Smooth muscle cell (in vitro differentiated cells): ENCODE results near the gene NHERF2. TPM values are rescaled to one million over a fixed set of nuclear protein-coding genes. Genes with fewer than 3 reads are reported as not detected.
A peak's percentile ranks its signal among the peaks of the same experiment; 100 is the strongest.

ENCODE experiments used
- DNase-seq: peaks from one replicate; lab custom pipeline; 2025; ENCODE audit not compliant: unreplicated experiment; lab: John Stamatoyannopoulos, UW
- H2AFZ ChIP-seq: fragments of 200-600 bp; sonication (generic); 2 replicates; pipeline ENCODE4 v1.6.0; 2016; ENCODE audit warnings: antibody characterized with exemption, low read depth, mild to moderate bottlenecking
- H3F3A ChIP-seq: fragments of 200-600 bp; sonication (generic); 2 replicates; pipeline ENCODE4 v1.6.0; 2017; ENCODE audit warnings: antibody characterized with exemption, low read depth
- H3K27ac ChIP-seq: fragments of 200-600 bp; sonication (generic); 2 replicates; pipeline ENCODE4 v1.5.1; 2016; ENCODE audit warnings: low read depth, mild to moderate bottlenecking
- H3K27me3 ChIP-seq: fragments of 200-600 bp; sonication (generic); 2 replicates; pipeline ENCODE4 v1.6.1; 2016; ENCODE audit warnings: low read depth, mild to moderate bottlenecking
- H3K36me3 ChIP-seq: fragments of 200-600 bp; sonication (generic); 2 replicates; pipeline ENCODE4 v1.5.1; 2016; ENCODE audit warnings: low read depth
- H3K4me1 ChIP-seq: fragments of 200-600 bp; sonication (generic); 2 replicates; pipeline ENCODE4 v1.5.1; 2016; ENCODE audit warnings: low read depth
- H3K4me2 ChIP-seq: fragments of 200-600 bp; sonication (generic); 2 replicates; pipeline ENCODE4 v1.6.0; 2016; ENCODE audit warnings: mild to moderate bottlenecking
- H3K4me3 ChIP-seq: fragments of 200-600 bp; sonication (generic); 2 replicates; pipeline ENCODE4 v1.5.1; 2016; ENCODE audit warnings: mild to moderate bottlenecking
- H3K79me2 ChIP-seq: fragments of 200-600 bp; sonication (generic); 2 replicates; pipeline ENCODE4 v1.6.0; 2016; ENCODE audit warnings: low read depth, mild to moderate bottlenecking
- H3K9ac ChIP-seq: fragments of 200-600 bp; sonication (generic); 2 replicates; pipeline ENCODE4 v1.6.0; 2016; ENCODE audit warnings: low read depth
- H3K9me3 ChIP-seq: fragments of 200-600 bp; sonication (generic); replicated peaks from 2 replicates; pipeline ENCODE4 v1.5.1; 2016; ENCODE audit warnings: low read depth
- H4K20me1 ChIP-seq: fragments of 200-600 bp; sonication (generic); 2 replicates; pipeline ENCODE4 v1.6.0; 2016; ENCODE audit warnings: low read depth
- WGBS: methylation state at CpG from one replicate; pipeline ENCODE4 v1.1.7; 2016; ENCODE audit warnings: low lambda C conversion rate; 5-methylcytosine and 5-hydroxymethylcytosine counted together
- polyA plus RNA-seq: library from polyadenylated mRNA; unstranded; fragments of >200 nt; fragmentation: Nextera tagmentation; extraction: Ambion mirVana; gene quantifications from 2 replicates; pipeline ENCODE4 v1.2.1, GENCODE V29; 2016
- total RNA-seq: library from RNA; depleted of rRNA; stranded (reverse); fragments of >200 nt; gene quantifications from 2 replicates; pipeline ENCODE4 v1.2.3, GENCODE V29; 2014
- TF ChIP-seq, protein P1 (sequence below): fragments of 200-600 bp; sonication (generic); IDR thresholded peaks from 2 replicates; pipeline ENCODE4 v1.5.1; 2017; ENCODE audit warnings: borderline replicate concordance, mild to moderate bottlenecking, antibody characterized with exemption; ENCODE audit not compliant: insufficient read depth, poor library complexity, severe bottlenecking

The NHERF2 gene
- total and polyA plus RNA-seq, 2 experiments from 2014 or later = 14.4 to 40.2 TPM

DNA sequence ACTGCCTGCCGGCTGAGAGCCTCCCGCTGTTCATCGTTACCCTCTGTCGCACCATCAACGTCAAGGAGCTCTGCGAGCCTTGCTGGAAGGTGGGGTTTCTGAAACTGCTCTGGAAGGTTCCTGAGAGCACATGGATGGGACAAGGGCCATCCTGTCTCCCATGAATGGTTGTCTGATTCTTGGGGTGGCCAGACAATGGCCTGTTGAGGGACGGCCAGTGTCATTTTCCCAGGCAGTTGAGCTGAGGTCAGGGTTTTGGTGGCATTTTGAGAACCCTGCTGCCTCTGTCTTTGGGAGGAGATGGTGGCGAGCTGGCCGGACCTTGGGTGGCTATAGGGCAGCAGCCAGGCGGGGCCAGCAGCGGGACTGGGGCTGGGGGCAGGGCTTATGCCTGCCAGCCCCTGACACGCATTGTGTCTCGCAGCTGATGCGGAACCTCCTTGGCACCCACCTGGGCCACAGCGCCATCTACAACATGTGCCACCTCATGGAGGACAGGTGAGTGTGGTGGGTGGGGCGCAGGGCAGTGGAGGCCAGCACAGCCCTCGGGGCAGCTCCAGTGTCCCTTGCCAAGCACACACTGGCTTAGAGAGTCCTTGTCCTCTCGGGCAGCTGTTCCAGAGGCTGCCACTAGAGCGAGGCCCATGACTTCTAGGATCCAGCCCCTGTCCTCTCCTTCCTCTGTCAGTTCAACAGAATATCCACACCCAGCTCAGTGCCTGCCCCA lies 30.1 kb downstream of the NHERF2 start:
- no peak overlapping the region for H3K4me2 ChIP-seq
- no peak overlapping the region for H3K4me3 ChIP-seq
- H3K27me3 ChIP-seq = no peaks in the 10 kb centered on the region
- no peak overlapping the region for H3K9ac ChIP-seq
- H3K79me2 ChIP-seq = no peaks in the 10 kb centered on the region
- no peaks in the 10 kb centered on the region for H3F3A ChIP-seq
- H3K4me1 ChIP-seq = no peaks in the 10 kb centered on the region
- H3K9me3 ChIP-seq = no peaks in the 10 kb centered on the region
- WGBS = 93% methylated on average over 19 of the region's 19 CpGs
- TF ChIP-seq, protein P1, sequence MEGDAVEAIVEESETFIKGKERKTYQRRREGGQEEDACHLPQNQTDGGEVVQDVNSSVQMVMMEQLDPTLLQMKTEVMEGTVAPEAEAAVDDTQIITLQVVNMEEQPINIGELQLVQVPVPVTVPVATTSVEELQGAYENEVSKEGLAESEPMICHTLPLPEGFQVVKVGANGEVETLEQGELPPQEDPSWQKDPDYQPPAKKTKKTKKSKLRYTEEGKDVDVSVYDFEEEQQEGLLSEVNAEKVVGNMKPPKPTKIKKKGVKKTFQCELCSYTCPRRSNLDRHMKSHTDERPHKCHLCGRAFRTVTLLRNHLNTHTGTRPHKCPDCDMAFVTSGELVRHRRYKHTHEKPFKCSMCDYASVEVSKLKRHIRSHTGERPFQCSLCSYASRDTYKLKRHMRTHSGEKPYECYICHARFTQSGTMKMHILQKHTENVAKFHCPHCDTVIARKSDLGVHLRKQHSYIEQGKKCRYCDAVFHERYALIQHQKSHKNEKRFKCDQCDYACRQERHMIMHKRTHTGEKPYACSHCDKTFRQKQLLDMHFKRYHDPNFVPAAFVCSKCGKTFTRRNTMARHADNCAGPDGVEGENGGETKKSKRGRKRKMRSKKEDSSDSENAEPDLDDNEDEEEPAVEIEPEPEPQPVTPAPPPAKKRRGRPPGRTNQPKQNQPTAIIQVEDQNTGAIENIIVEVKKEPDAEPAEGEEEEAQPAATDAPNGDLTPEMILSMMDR = peak; percentile 8
- H2AFZ ChIP-seq = no peak overlapping the region
- no peak overlapping the region for H3K27ac ChIP-seq
- no peak for DNase-seq
- no peaks in the 10 kb centered on the region for H3K36me3 ChIP-seq
- no peaks in the 10 kb centered on the region for H4K20me1 ChIP-seq

DNA sequence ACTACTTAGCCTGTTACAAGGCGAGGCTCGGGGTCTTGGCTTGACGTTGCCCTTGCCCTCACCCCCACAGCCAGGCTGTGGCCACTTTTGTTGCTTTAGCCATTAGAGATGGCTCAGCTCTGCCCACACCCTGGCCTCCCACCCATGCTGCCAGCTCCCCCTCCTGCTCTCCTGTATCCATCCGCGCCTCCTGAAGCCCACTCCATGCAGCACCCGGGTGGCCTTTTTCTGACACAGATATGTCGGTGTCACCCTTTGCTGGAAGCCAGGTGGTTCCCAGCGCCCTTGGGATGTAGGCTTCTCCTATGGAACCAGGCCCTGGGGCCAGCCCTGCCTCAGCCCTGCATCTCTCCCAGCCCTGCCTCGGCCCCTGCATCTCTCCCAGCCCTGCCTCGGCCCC lies 30.7 kb downstream of the NHERF2 start:
- no peaks in the 10 kb centered on the region for H3K79me2 ChIP-seq
- no peak overlapping the region for H3K27ac ChIP-seq
- H3K9me3 ChIP-seq = no peaks in the 10 kb centered on the region
- no peaks in the 10 kb centered on the region for H3F3A ChIP-seq
- H4K20me1 ChIP-seq = no peaks in the 10 kb centered on the region
- H3K4me2 ChIP-seq = no peak overlapping the region
- no peak overlapping the region for H3K4me3 ChIP-seq
- DNase-seq = no peak
- no peak overlapping the region for H2AFZ ChIP-seq
- H3K27me3 ChIP-seq = no peaks in the 10 kb centered on the region
- H3K36me3 ChIP-seq = no peaks in the 10 kb centered on the region
- H3K4me1 ChIP-seq = no peaks in the 10 kb centered on the region
- H3K9ac ChIP-seq = no peak overlapping the region
- 94% methylated on average over 8 of the region's 10 CpGs for WGBS
- TF ChIP-seq, protein P1 = no peak

DNA sequence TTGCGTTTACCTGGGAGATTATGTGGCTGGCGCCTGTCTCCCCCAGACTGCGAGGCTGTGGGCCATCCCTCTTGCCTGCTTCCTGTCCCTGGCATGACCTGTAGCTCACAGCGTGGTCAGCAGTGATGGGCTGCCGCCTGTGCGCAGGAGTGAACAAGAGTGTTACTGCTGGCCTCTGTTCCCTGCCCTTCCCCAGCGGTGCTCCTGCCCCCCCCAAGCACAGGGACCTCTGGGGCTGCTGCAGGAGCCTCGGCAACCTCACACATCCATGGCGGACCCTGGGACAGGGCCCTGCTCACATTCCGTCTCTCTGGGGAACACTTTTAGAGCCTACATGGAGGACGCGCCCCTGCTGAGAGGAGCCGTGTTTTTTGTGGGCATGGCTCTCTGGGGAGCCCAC lies 31.7 kb downstream of the NHERF2 start:
- no peaks in the 10 kb centered on the region for H3K4me1 ChIP-seq
- no peaks in the 10 kb centered on the region for H3K27me3 ChIP-seq
- WGBS = 98% methylated on average over 13 of the region's 13 CpGs
- no peak overlapping the region for H3K27ac ChIP-seq
- no peak overlapping the region for H3K9ac ChIP-seq
- H3K9me3 ChIP-seq = no peaks in the 10 kb centered on the region
- H2AFZ ChIP-seq = no peak overlapping the region
- no peak overlapping the region for H3K4me2 ChIP-seq
- no peak overlapping the region for H3K4me3 ChIP-seq
- H3F3A ChIP-seq = no peaks in the 10 kb centered on the region
- H3K79me2 ChIP-seq = no peaks in the 10 kb centered on the region
- H4K20me1 ChIP-seq = no peaks in the 10 kb centered on the region
- H3K36me3 ChIP-seq = no peaks in the 10 kb centered on the region
- no peak for DNase-seq
- TF ChIP-seq, protein P1 = no peak

DNA sequence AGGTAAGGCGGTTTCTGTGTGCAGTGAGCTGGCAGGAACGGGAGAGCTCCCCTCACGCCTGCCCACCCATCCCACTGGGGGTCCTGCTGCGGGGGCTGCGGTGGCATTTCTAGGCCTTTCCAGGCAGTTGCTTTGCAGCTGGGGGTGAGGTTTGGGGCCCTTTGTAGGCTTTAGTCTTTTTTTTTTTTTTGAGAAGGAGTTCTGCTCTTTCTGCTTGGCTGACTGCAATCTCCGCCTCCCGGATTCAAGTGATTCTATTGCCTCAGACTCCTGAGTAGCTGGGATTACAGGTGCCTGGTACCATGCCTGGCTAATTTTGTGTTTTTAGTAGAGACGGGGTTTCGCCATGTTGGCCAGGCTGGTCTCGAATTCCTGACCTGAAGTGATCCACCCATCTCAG lies 32.2 kb downstream of the NHERF2 start:
- WGBS = 95% methylated on average over 10 of the region's 10 CpGs
- no peak for DNase-seq
- Histone ChIP-seq H4K20me1 (no peaks in the 10 kb centered on the region), H3K4me3 (no peak overlapping the region), H3K36me3 (no peaks in the 10 kb centered on the region), H3K9ac (no peak overlapping the region), H3K79me2 (no peaks in the 10 kb centered on the region), H3K27me3 (no peaks in the 10 kb centered on the region), H3K9me3 (no peaks in the 10 kb centered on the region), H3K4me1 (no peaks in the 10 kb centered on the region), H3K27ac (no peak overlapping the region), H3K4me2 (no peak overlapping the region), H3F3A (no peaks in the 10 kb centered on the region), H2AFZ (no peak overlapping the region)
- TF ChIP-seq, protein P1 = no peak
